Hematopoietic multipotent progenitor cell treated with erythropoietin and hydrocortisone succinate and interleukin-3 and kit ligand, for 8 days (in vitro differentiated cells): ENCODE measurements around the gene LRP1B.

Experiments used
- DNase-seq: peaks from one replicate; pipeline ENCODE4 v3.0.0-alpha.2; 2015

LRP1B gene

DNA sequence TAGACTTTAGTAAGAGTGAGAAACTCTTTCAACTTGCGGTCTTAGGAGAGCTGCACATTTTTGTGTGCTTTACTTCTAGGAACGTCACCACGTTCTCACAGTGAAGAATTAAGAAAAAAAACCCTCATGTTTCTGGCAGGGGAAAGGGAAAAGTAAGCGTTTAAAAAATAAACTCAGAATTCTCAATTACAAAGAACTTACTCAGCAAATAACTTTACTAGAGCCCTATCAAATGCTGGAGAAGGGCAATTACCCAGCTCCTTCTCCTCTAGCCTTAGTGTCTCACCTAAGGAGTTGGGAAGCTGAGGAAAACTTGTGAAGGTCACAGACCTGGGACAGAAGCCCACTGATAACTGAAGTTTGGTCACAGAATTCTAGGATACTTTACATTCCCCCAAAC is 1500.3 kb downstream of the LRP1B start:
- no peak for DNase-seq

DNA sequence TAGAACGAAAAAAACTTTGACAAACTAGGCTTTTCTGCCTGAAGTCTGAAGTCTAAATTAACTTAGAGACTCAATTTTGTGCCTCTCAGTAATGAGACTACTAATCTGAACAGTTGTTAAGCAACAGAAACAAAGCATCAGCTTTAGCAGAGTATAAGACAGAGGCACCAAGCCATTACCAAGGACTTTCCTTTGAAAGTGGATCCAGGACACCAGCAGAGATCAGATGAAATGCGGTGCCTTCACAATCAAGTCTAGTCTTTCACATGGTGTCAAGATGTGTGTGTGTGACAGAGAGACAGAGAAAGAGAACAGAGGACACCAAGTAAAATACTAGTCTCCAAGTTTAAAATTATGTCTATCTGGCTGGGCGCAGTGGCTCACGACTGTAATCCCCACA is 1502.9 kb downstream of the LRP1B start:
- DNase-seq, result no peak

DNA sequence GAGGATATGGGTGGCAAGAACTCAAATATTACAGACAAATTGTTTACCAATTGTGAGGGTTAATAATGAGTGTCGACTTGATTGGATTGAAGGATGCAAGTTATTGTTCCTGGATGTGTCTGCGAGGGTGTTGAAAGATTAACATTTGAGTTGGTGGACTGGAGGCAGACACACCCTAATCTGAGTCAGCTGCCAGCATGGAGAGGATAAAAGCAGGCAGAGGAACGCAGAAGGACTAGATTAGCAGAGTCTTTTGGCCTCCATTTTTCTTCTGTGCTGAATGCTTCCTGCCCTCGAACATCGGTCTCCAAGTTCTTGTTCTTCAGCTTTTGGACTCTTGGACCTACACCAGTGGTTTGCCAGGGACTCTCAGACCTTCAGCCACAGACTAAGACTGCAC is 1503.7 kb downstream of the LRP1B start:
- no peak for DNase-seq

- DNase-seq, result no peak
Measured at GRCh38 chr2:140624200-140624599, 1506.6 kb downstream of the LRP1B start.

DNA sequence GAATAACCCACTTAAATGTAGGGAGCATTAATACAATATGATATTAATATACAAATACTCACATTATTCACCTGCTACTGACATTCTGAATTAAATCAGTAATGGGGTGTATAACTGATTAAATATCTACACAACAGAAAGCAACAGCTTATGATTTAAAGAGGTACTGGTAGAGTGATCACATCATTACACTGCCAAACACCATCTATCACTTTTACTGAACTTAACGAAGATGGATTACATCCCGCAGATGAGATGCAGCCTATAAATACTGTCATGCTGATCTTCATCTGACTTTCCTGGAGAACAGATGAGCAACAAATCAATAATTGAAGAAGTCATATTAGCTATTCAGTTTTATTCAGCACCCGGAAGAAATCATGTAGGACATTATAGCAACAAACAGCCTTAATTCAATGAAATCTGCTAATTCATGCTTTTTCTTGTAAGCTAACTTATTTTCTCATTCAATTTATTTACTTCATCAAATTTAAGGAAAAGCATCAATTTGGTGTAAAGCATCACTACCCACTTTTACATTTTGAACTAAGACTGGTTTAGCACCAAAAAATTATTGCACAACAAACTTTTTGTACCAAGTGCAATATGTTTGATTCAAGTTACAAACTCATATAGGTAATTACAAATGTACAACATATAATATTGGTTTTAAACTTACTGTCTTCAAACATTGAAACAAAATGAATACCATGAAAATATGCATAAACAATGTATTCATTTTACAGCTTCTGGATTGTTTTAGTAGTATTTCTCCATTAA is 1509.0 kb downstream of the LRP1B start:
- no peak for DNase-seq

DNA sequence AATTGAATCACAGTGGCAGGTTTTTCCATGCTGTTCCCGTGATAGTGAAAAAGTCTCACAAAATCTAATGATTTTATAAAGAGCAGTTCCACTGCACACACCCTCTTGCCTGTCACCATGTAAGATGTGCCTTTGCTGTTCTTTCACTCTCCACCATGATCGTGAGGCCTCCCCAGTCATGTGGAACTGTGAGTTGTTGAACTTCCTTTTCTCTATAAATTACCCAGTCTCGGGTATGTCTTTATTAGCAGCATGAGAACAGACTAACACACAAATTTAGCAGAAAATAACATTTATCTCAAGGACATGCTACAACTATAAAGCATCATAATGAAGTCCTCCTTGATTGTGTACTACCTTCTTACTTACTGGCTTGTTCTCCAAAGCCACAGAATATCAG is 1526.0 kb downstream of the LRP1B start:
- no peak for DNase-seq

- no peak for DNase-seq
Measured at GRCh38 chr2:140604096-140604495, 1526.7 kb downstream of the LRP1B start.

- DNase-seq, result no peak
Measured at GRCh38 chr2:140603416-140603815, 1527.4 kb downstream of the LRP1B start.

DNA sequence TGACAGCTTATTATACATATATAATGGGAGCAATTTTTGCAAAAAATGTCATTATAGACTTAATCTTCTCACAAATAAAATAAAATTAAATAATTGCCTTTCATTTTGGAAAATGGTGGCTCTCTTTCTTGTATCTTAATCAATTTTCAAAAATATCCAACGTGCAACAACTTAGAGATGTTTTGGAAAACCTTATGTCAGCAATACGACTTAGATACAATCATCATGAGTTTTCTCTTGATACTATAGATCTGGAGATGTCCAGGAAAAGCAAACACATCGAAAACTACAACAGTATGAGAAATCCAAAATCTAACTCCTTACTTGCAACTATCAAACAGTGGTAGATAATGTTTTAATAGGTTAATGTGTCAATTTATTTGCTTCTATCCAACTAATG is 1529.0 kb downstream of the LRP1B start:
- DNase-seq, result no peak

- no peak for DNase-seq
Measured at GRCh38 chr2:140601342-140601741, 1529.5 kb downstream of the LRP1B start.

DNA sequence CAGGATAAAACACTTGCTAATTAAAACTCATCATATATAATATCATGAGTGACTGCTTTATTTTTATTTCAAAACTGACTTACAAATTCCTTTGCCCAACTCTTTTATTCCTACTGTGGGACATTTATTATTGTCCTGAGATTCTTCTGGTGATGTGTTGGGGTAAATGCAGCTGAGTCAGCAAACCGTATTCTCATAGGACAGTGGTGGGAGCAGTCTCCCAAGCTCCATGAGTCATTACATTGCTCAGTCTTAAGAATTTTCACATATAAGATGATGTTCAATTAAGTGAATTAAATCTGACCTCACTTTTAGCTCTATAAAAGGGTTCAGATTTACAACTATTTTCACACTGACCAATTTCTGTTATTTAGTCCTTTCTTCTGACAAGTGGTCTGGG is 1530.7 kb downstream of the LRP1B start:
- DNase-seq, result no peak

DNA sequence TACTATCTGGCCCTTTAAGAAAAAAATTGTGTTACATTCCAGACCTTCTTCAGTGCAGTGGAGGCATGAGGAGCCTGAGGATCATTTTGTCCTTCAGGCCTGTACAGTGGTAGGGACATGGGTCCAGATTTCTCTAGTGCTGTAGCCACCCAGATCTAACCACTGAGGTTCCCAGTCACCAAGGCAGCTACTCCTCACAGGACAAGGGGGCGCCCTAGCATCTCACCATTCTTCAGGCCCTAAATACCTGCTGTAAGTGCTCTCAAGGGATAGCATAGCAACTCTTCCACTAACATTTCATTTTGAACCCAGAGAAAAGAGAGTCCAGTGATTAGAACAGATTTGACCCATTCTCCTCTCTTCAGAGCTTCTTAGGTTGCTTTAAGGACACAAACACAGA is 1533.0 kb downstream of the LRP1B start:
- DNase-seq, result no peak

- DNase-seq, result no peak
Measured at GRCh38 chr2:140597205-140597604, 1533.6 kb downstream of the LRP1B start.

DNA sequence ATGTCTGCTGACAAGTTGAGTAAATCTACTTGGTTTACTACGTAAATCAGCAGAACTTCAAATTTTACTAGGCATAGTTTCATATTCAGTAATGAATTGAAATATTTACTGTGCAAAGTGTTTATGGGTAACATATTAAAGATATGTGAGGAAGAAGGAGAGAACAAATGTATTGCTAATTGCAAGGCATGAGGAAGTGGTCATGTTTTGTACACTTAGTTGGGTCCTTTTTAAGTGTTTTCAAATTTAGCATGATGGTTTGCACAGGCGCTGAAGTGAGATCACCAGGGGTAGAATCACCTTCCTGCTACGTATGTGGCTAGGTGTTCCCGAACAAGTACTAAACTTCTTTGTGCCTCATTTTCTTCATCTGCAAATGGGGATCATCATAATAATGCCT is 1534.4 kb downstream of the LRP1B start:
- DNase-seq, result no peak

- no peak for DNase-seq
Measured at GRCh38 chr2:140595107-140595506, 1535.7 kb downstream of the LRP1B start.

GRCh38 chr2:140593132-140593531 is 1537.7 kb downstream of the LRP1B start:
- no peak for DNase-seq

DNA sequence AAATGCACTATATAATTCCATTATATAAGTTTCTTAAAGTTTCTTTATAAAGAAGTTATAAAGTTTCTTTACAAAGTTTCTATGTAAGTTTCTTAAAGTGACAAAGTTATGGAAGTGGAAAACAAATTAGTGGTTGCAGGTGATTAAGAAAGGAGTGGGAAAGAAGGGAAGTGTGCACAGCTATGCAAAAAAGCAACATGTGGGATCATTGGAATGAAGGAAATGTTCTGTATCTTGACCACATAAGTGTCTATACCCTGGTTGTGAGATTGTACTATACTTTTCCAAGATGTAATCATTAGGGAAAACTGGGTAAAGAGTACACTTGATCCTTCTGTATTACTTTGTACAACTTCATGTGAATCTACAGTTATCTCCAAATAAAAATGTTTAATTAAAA is 1541.1 kb downstream of the LRP1B start:
- DNase-seq, result no peak

DNA sequence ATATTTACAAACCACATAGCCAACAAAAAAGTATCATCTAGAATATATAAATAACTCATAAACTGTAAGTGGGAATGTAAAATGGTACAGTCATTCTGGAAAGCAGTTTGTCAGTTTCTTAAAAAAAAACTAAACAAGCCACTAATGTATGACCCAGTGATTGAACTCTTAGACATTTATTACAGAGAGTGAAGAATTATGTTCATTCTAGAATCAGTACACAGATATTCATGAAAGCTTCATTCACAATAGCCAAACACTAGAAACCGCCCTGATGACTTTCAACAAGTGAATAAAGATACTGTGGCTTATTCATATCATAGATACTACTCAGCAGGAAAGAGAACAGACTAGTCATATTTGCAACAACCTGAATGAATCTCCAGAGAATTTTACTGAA is 1541.5 kb downstream of the LRP1B start:
- DNase-seq, result no peak

GRCh38 chr2:140586379-140586778 is 1544.4 kb downstream of the LRP1B start:
- peak; percentile 19 for DNase-seq

GRCh38 chr2:140585016-140585415 is 1545.8 kb downstream of the LRP1B start:
- DNase-seq, result no peak

DNA sequence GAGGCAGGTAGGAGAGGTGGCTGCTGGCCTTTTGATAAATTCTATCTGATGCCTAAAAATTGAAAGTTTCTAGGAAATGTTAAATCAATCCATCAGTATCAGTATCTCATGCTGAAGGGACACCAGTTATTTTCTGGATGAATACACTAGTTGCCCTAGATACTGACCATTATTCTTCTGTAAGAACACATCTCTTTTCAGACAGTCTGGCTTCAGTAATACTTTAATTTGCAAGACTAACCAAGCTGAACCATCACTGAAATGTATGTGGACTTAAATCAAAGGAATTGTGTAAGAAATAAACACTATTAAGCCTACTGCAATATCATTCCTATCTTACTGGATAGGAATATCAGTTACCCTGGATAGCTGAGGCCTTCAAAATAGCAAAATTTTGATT is 1546.3 kb downstream of the LRP1B start:
- no peak for DNase-seq

DNA sequence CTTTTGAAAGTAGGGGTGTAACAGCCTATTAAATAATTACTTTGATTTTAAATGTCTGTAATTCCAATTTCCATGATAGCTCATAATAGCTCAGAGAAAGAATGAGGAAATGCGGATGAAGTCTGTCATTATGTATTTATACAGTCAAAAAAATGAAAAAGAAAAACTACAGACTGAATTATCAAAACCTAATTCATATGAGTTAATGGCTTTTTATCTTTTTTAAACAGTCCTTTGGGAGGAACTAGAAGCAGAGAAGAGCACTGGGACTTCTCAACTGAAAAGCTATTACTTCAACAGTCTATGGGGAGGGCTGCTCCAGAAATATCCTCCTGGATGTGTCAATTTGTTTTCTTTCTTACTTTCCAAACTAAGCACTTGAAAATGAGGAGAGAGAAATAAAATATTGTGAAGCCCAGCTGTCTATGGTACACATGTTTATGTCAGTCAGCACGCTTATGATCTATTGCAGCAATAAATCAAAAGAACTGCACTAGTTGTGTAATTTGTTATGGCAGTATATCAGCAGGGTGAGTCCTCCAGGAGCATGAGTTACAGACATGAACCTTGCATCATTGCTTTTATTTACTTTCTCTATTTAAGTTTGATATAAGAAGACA is 1550.2 kb downstream of the LRP1B start:
- no peak for DNase-seq

DNA sequence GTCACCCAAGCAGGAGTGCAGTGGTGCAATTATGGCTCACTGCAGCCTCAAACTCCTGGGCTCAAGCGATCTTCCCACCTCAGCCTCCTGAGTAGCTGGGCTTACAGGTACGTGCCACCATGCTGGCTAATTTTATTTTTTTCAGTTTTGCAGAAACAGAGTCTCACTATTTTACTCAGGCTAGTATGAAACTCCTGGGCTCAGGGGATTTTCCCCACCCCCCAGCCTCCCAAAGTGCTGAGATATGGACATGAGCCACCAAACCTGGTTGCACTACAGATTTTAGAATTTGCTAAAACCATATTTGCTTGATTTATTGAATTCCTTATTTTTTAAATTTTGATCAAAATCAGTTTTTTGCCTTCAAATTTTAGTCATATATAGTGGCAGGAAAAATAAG is 1553.4 kb downstream of the LRP1B start:
- no peak for DNase-seq

DNA sequence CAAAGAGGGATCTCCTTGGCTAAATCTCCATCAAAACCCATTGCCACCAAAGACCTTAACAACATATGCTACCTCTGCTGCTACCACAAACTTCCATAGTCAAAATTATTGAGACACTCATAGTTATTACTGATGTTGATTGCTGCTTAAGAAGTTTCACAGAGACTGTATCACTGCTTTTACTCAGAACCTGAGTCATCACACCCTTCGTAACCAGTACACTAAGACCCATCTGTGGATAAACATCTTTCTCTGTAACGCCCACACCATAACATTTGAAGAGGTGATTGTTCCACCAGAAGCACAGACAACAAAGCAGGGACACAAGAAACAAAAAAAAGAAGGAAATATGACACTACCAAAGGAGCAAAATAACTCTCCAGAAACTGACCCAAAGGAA is 1563.1 kb downstream of the LRP1B start:
- no peak for DNase-seq

GRCh38 chr2:140565756-140566155 is 1565.1 kb downstream of the LRP1B start:
- no peak for DNase-seq
